Stimulated activated memory B cell treated with anti-CD40 and anti-IgM and Interleukin-4, amounts not matched to agents 10 μg/mL and 1 μg/mL and 100 μg/mL, for 72 hours (primary cell): Measurements from ENCODE around the gene CDKL1.

ENCODE experiments used
- ATAC-seq: fragments of 150-1000 bp; cut with Tn5 transposase; 2 replicates; pipeline ENCODE4 v1.10.0; 2021
- H3K27ac Mint-ChIP-seq: one replicate; pipeline ENCODE4 v1.8.0; 2022; ENCODE audit warnings: mild to moderate bottlenecking, mixed read lengths
- H3K27me3 Mint-ChIP-seq: one replicate; pipeline ENCODE4 v1.8.0; 2022; ENCODE audit warnings: mixed read lengths
- H3K36me3 Mint-ChIP-seq: one replicate; pipeline ENCODE4 v1.8.0; 2022; ENCODE audit warnings: mixed read lengths
- H3K4me1 Mint-ChIP-seq: one replicate; pipeline ENCODE4 v1.8.0; 2022; ENCODE audit warnings: mixed read lengths
- H3K4me3 Mint-ChIP-seq: one replicate; pipeline ENCODE4 v1.8.0; 2022; ENCODE audit warnings: mild to moderate bottlenecking, moderate library complexity, mixed read lengths
- H3K9me3 Mint-ChIP-seq: one replicate; pipeline ENCODE4 v1.8.0; 2022; ENCODE audit warnings: mixed read lengths

The CDKL1 gene

GRCh38 chr14:50396631-50397389 lies at the start of gene CDKL1:
Gene CDKL1, minus strand, starts transcription at chr14:50396881. Its CDS starts 1,013 bp downstream, at chr14:50395868.
- H3K4me3 Mint-ChIP-seq, result peak within 1 kb of the TSS; percentile 82
- H3K4me1 Mint-ChIP-seq, result peaks cover 37% of the 10 kb centered on the region
- H3K9me3 Mint-ChIP-seq, result no peaks in the 10 kb centered on the region
- H3K27ac Mint-ChIP-seq, result peak within 1 kb of the TSS; percentile 60
- H3K36me3 Mint-ChIP-seq, result peaks cover 9% of the 10 kb centered on the region
- peak; percentile 80 for ATAC-seq
- no peaks in the 10 kb centered on the region for H3K27me3 Mint-ChIP-seq

GRCh38 chr14:50434528-50434927 lies 37.8 kb upstream of the CDKL1 start:
- no peak overlapping the region for H3K27ac Mint-ChIP-seq
- ATAC-seq, result no peak
- H3K27me3 Mint-ChIP-seq, result no peaks in the 10 kb centered on the region
- peaks cover 59% of the 10 kb centered on the region for H3K36me3 Mint-ChIP-seq
- no peak overlapping the region for H3K4me3 Mint-ChIP-seq
- peaks cover 2% of the 10 kb centered on the region for H3K9me3 Mint-ChIP-seq
- H3K4me1 Mint-ChIP-seq, result no peaks in the 10 kb centered on the region

GRCh38 chr14:50432131-50432530 lies 35.5 kb upstream of the CDKL1 start:
- no peaks in the 10 kb centered on the region for H3K4me1 Mint-ChIP-seq
- no peak overlapping the region for H3K4me3 Mint-ChIP-seq
- peaks cover 44% of the 10 kb centered on the region for H3K36me3 Mint-ChIP-seq
- no peak overlapping the region for H3K27ac Mint-ChIP-seq
- no peaks in the 10 kb centered on the region for H3K27me3 Mint-ChIP-seq
- no peaks in the 10 kb centered on the region for H3K9me3 Mint-ChIP-seq
- no peak for ATAC-seq

- Mint-ChIP-seq H3K4me3 (no peak overlapping the region), H3K27ac (no peak overlapping the region), H3K4me1 (no peaks in the 10 kb centered on the region), H3K27me3 (no peaks in the 10 kb centered on the region), H3K9me3 (no peaks in the 10 kb centered on the region), H3K36me3 (peaks cover 29% of the 10 kb centered on the region)
- ATAC-seq, result no peak
Observed at GRCh38 chr14:50425816-50426215, 29.1 kb upstream of the CDKL1 start.

DNA sequence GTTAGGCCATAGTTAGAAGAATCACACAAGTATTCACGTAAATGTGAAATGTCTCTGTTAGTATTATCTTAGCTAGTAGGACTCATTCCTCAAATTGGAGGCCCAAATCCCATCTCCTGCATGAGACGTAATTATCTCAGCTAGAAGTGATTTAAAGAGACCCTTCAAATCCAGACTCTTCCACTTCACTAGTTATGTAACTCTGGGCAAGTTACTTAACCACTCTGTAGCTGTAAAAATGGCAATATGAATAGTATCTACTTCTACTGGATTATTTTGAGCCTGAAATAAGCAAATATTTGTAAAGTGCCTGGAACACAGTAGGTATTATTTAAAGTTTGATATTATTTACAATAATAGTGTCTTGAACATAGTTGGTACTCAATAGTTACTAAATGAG lies 28.4 kb upstream of the CDKL1 start:
- Mint-ChIP-seq H3K27me3 (no peaks in the 10 kb centered on the region), H3K4me1 (no peaks in the 10 kb centered on the region), H3K4me3 (no peak overlapping the region), H3K27ac (no peak overlapping the region), H3K9me3 (no peaks in the 10 kb centered on the region), H3K36me3 (peaks cover 34% of the 10 kb centered on the region)
- ATAC-seq, result no peak

GRCh38 chr14:50423529-50423928 lies 26.8 kb upstream of the CDKL1 start:
- Mint-ChIP-seq H3K9me3 (no peaks in the 10 kb centered on the region), H3K4me1 (no peaks in the 10 kb centered on the region)

GRCh38 chr14:50421499-50421898 lies 24.8 kb upstream of the CDKL1 start:
- Mint-ChIP-seq H3K36me3 (peaks cover 51% of the 10 kb centered on the region), H3K27ac (no peak overlapping the region), H3K4me3 (no peak overlapping the region), H3K4me1 (no peaks in the 10 kb centered on the region), H3K27me3 (no peaks in the 10 kb centered on the region), H3K9me3 (no peaks in the 10 kb centered on the region)
- ATAC-seq, result no peak

More at GRCh38 chr14:50423529-50423928, 26.8 kb upstream of the CDKL1 start:
- no peaks in the 10 kb centered on the region for H3K27me3 Mint-ChIP-seq
- no peak for ATAC-seq
- H3K27ac Mint-ChIP-seq, result no peak overlapping the region
- peaks cover 39% of the 10 kb centered on the region for H3K36me3 Mint-ChIP-seq
- H3K4me3 Mint-ChIP-seq, result no peak overlapping the region

DNA sequence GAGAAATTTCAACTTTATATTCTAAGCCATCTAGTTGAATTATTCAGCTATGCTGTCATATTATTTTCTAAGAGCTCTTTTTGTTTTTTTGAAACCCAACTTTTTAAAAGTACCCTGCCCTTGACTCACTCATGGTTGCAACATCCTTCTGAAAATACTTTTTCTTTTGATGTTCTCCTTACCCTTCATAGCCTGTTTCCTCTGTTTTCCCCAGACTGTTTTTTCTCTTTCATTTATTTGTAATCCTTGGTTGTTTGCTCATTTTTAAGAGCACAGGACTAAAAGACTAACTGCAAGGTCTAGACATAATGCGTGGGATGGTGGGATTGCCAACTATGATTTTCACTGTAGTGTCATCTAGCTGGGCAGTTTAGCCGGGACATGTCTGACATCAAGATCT lies 21.2 kb upstream of the CDKL1 start:
- Mint-ChIP-seq H3K4me3 (no peak overlapping the region), H3K27ac (no peak overlapping the region), H3K4me1 (no peaks in the 10 kb centered on the region), H3K36me3 (peaks cover 73% of the 10 kb centered on the region), H3K9me3 (peaks cover 3% of the 10 kb centered on the region), H3K27me3 (no peaks in the 10 kb centered on the region)
- no peak for ATAC-seq

DNA sequence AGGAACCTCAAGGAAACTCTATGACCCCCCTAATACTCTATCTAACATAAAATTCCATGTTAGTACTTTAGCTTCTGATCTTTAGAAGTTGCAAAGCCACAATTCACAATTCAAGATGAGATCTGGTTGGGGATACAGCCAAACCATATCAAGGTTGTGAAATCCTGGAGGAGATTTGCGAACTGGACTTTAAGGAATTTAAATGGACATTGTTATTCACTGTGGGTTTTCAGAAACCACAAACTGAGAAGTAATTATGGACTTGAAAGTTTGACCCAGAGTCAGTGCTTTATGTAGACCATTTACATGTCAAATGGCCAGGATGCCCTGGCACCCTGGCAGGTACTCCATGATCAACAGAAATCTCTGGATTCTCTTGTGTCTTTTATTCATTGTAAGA lies 14.2 kb upstream of the CDKL1 start:
- Mint-ChIP-seq H3K36me3 (peaks cover 36% of the 10 kb centered on the region), H3K4me1 (no peaks in the 10 kb centered on the region), H3K4me3 (no peak overlapping the region), H3K9me3 (peaks cover 8% of the 10 kb centered on the region), H3K27me3 (no peaks in the 10 kb centered on the region), H3K27ac (no peak overlapping the region)
- ATAC-seq, result no peak

DNA sequence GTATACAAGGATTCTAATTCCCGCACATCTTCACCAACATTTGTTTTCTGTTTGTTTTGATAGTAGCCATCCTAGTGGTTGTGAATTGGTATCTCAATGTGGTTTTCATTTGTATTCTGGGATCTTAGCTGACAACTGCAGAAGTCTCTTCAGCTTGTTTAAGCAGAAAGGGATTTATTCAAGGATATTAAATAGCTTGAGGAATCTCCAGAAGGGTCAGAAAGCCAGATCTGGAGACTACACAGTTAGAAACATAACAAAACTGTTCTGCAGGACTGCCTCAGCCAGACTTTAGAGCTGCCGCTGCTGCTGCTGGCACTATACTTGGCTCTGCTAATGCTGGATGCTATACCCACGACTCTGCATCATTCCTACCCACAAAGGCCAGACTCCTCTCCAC lies 13.4 kb upstream of the CDKL1 start:
- Mint-ChIP-seq H3K27ac (no peak overlapping the region), H3K9me3 (peaks cover 8% of the 10 kb centered on the region), H3K27me3 (no peaks in the 10 kb centered on the region), H3K4me3 (no peak overlapping the region), H3K4me1 (no peaks in the 10 kb centered on the region), H3K36me3 (peaks cover 29% of the 10 kb centered on the region)
- ATAC-seq, result no peak

DNA sequence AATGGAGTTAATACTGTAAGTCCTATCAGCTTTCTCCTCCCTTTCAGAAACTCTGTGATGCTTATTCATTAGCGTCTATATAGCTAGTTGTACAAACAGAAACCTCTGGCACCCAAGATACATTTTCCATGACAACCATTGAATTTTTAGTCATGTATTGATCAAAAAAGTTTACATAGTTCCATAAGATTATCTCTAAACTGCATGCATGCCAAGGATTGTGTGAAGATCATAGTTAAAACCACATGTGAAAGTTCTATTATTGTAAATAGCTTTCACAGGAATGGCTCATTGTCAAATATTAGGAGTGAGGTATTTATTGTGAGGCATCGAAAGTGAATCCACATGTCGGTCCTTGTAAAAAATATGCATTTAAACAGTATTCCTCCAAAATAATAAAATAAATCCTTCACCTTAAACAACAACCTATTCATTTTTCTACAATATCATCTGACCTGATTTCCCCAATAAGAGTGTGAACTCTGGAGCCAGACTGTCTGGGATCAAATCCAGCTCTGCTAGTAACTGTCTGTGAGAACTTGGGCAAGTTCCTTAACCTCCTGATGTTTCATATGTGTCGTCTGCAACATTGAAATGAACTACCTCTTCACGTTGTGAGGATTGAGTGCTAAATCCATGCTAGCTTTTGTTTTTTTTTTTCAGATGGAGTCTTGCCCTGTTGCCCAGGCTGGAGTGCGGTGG lies 10.6 kb upstream of the CDKL1 start:
- no peak overlapping the region for H3K4me3 Mint-ChIP-seq
- H3K4me1 Mint-ChIP-seq, result no peaks in the 10 kb centered on the region
- H3K27ac Mint-ChIP-seq, result no peak overlapping the region
- H3K36me3 Mint-ChIP-seq, result peaks cover 6% of the 10 kb centered on the region
- no peak for ATAC-seq
- H3K9me3 Mint-ChIP-seq, result peaks cover 5% of the 10 kb centered on the region
- H3K27me3 Mint-ChIP-seq, result no peaks in the 10 kb centered on the region

DNA sequence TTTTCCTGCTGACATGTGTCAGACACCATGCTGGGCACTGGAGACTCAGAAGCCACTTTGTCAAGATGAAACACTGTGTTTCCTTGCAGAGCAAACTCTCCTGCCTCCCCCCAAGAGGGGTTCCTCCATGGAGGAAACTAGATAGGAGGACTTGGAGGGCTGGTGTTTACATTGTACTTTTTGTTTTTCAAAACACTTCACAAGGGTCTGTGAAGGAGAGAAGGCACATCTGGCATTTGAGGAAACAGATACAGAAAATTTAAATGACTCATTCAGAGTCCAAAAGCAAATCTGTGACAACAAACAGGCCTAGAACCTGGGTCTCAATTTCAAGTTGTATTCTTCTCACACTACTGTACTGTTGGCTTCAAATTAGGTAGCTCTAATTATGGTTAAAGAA lies 6.7 kb upstream of the CDKL1 start:
- peaks cover 2% of the 10 kb centered on the region for H3K9me3 Mint-ChIP-seq
- no peaks in the 10 kb centered on the region for H3K36me3 Mint-ChIP-seq
- ATAC-seq, result no peak
- H3K27ac Mint-ChIP-seq, result no peak overlapping the region
- H3K4me3 Mint-ChIP-seq, result no peak overlapping the region
- H3K4me1 Mint-ChIP-seq, result peaks cover 10% of the 10 kb centered on the region
- no peaks in the 10 kb centered on the region for H3K27me3 Mint-ChIP-seq

DNA sequence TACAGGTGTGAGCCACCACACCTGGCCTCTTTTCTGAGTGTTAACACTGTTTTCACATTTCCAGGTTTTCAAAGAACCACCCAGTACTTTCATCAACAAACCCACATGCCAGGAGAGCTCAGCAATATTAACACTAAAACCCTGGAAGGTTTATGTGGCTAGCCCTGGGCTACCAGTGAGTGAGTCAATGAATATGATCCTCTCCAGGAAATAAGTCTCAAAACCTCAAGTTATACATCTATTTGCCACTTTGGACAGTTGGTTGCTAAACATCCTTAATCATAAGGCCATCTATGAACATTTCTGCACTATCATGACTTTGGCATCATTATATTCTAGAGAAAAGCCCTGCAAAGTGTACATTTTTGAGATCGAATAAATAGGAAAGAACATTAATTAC lies 6.3 kb upstream of the CDKL1 start:
- no peak for ATAC-seq
- Mint-ChIP-seq H3K27ac (no peak overlapping the region), H3K4me3 (no peak overlapping the region), H3K36me3 (no peaks in the 10 kb centered on the region), H3K4me1 (peaks cover 10% of the 10 kb centered on the region), H3K27me3 (no peaks in the 10 kb centered on the region), H3K9me3 (peaks cover 2% of the 10 kb centered on the region)

DNA sequence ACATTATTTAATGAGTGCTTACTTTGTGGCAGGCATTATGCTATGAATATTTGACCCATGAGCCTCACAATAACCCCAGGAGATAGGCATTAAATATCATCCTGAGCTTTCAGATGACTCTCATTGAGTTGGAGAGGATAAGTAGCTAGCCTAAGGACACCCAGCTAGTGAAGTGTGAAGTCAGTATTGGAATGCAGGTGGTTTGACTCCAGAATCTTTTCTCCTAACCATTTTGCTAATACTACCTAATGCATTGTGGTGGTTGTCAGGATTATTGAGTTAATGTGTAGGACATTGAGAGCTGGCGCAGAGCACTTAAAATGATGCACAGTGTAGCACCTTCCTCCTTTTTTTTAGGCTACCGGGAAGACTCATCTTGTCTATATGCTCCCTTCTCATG lies 3.8 kb upstream of the CDKL1 start:
- no peaks in the 10 kb centered on the region for H3K9me3 Mint-ChIP-seq
- no peaks in the 10 kb centered on the region for H3K27me3 Mint-ChIP-seq
- ATAC-seq, result no peak
- peaks cover 25% of the 10 kb centered on the region for H3K4me1 Mint-ChIP-seq
- no peaks in the 10 kb centered on the region for H3K36me3 Mint-ChIP-seq
- no peak overlapping the region for H3K27ac Mint-ChIP-seq
- no peak overlapping the region for H3K4me3 Mint-ChIP-seq

DNA sequence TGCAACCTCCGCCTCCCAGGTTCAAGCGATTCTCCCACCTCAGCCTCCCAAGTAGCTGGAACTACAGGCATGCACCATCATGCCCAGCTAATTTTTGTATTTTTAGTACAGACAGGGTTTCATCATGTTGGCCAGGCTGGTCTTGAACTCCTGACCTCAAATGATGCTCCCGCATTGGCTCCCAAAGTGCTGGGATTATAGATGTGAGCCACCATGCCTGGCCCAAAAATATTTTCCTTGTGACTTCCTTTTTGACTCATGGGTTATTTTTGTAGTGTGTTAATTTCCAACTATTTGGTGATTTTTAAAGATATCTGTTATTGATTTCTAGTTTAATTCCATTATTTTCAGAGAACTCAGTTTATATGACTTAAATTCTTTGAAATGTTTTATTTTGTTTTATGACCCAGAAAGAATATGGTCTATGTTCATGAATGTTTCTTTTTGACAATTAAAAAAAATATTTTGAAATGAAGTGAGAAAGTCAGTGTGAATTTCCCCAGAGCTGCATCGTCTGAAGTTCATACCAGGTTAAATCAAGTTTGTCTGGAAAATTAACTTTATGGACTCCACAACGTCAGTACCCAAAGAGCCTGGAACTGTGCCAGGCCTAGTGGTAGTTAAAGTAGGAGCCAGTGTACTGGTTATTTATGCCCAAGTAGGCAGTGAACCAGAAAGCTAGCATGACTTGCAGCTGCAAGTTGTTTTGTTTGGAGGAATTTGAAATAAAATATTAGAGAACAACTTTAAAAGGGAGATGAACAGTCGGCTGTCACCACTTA lies 2.8 kb upstream of the CDKL1 start:
- ATAC-seq, result no peak
- Mint-ChIP-seq H3K36me3 (no peaks in the 10 kb centered on the region), H3K27me3 (no peaks in the 10 kb centered on the region), H3K9me3 (no peaks in the 10 kb centered on the region), H3K27ac (no peak overlapping the region), H3K4me3 (no peak overlapping the region), H3K4me1 (peaks cover 28% of the 10 kb centered on the region)
